Activated naive CD4-positive, alpha-beta T cell treated with anti-CD3 and anti-CD28 coated beads, Interleukin-2, amount 50 U/mL, for 16 hours (primary cell): ENCODE results near the gene TASP1.
"Not testable (repeated sequence)": the region's sequence is repeated elsewhere in the genome, so short reads cannot be mapped to it uniquely, and the experiment has no call there.

Experiments used
- DNase-seq: peaks from one replicate; pipeline ENCODE4 v3.0.0-alpha.2; 2020

TASP1 gene

GRCh38 chr20:13382786-13383185, 255.9 kb downstream of the TASP1 start:
- DNase-seq: no peak

GRCh38 chr20:13380497-13381229, 258.1 kb downstream of the TASP1 start:
- not testable (repeated sequence) for DNase-seq

GRCh38 chr20:13373400-13373799, 265.3 kb downstream of the TASP1 start:
- no peak for DNase-seq

GRCh38 chr20:13364278-13365170, 274.2 kb downstream of the TASP1 start:
- DNase-seq: no peak

GRCh38 chr20:13363473-13363872, 275.3 kb downstream of the TASP1 start:
- no peak for DNase-seq

- DNase-seq: not testable (repeated sequence)
These were observed 276.6 kb downstream of the TASP1 start for GRCh38 chr20:13362165-13362564.

GRCh38 chr20:13358936-13359335, 279.8 kb downstream of the TASP1 start:
- DNase-seq: not testable (repeated sequence)

- not testable (repeated sequence) for DNase-seq
These were observed 280.9 kb downstream of the TASP1 start for GRCh38 chr20:13357782-13358181.

GRCh38 chr20:13356591-13356990, 282.1 kb downstream of the TASP1 start:
- DNase-seq: no peak

- no peak for DNase-seq
These were observed 282.7 kb downstream of the TASP1 start for GRCh38 chr20:13355941-13356486.

- no peak for DNase-seq
These were observed 283.3 kb downstream of the TASP1 start for GRCh38 chr20:13355411-13355810.

- DNase-seq: no peak
These were observed 285.3 kb downstream of the TASP1 start for GRCh38 chr20:13353261-13353945.

GRCh38 chr20:13349235-13349604, 289.5 kb downstream of the TASP1 start:
- DNase-seq: no peak

GRCh38 chr20:13348311-13349234, 290.2 kb downstream of the TASP1 start:
- no peak for DNase-seq

GRCh38 chr20:13344671-13345070, 294.1 kb downstream of the TASP1 start:
- no peak for DNase-seq

GRCh38 chr20:13342469-13343242, 296.1 kb downstream of the TASP1 start:
- DNase-seq: no peak

GRCh38 chr20:13341737-13342393, 296.9 kb downstream of the TASP1 start:
- no peak for DNase-seq

GRCh38 chr20:13340088-13340487, 298.6 kb downstream of the TASP1 start:
- no peak for DNase-seq
